H9 (cell line): ENCODE results near the gene FOXD2. TPM values are rescaled to one million over a fixed set of nuclear protein-coding genes. Genes with fewer than 3 reads are reported as not detected.

ENCODE experiments used
- DNase-seq: peaks from one replicate; pipeline ENCODE4 v3.0.0-alpha.2; 2017
- H2AFZ ChIP-seq: one replicate; pipeline ENCODE4 v1.6.1; 2013; ENCODE audit warnings: mild to moderate bottlenecking, low read length, control low read depth, moderate library complexity
- H2AK5ac ChIP-seq: 2 replicates; pipeline ENCODE4 v1.6.1; 2013; ENCODE audit warnings: low read length, control low read depth, mixed read lengths; ENCODE audit not compliant: insufficient read length
- H2BK120ac ChIP-seq: one replicate; pipeline ENCODE4 v1.6.1; 2013; ENCODE audit warnings: low read depth, mild to moderate bottlenecking, low read length, control low read depth, inconsistent platforms; ENCODE audit not compliant: poor library complexity, severe bottlenecking
- H2BK12ac ChIP-seq: 2 replicates; pipeline ENCODE4 v1.6.1; 2013; ENCODE audit warnings: low read length, control low read depth, mixed read lengths, low read depth; ENCODE audit not compliant: insufficient read length
- H2BK15ac ChIP-seq: 2 replicates; pipeline ENCODE4 v1.6.1; 2013; ENCODE audit warnings: low read depth, low read length, control low read depth
- H2BK20ac ChIP-seq: one replicate; pipeline ENCODE4 v1.6.1; 2013; ENCODE audit warnings: low read depth, mild to moderate bottlenecking, low read length, control low read depth, inconsistent platforms; ENCODE audit not compliant: poor library complexity, severe bottlenecking
- H2BK5ac ChIP-seq: 2 replicates; pipeline ENCODE4 v1.6.1; 2013; ENCODE audit warnings: low read length, control low read depth, mixed read lengths; ENCODE audit not compliant: insufficient read length
- H3K14ac ChIP-seq: 2 replicates; pipeline ENCODE4 v1.6.1; 2013; ENCODE audit warnings: low read length, control low read depth; ENCODE audit not compliant: insufficient read depth
- H3K18ac ChIP-seq: 2 replicates; pipeline ENCODE4 v1.6.1; 2013; ENCODE audit warnings: low read depth, mild to moderate bottlenecking, mixed read lengths, low read length, control low read depth; ENCODE audit not compliant: insufficient read length
- H3K23ac ChIP-seq: 2 replicates; pipeline ENCODE4 v1.6.1; 2013; ENCODE audit warnings: low read length, control low read depth, mixed read lengths, low read depth; ENCODE audit not compliant: insufficient read length
- H3K23me2 ChIP-seq: 2 replicates; pipeline ENCODE4 v1.6.1; 2013; ENCODE audit warnings: low read depth, mild to moderate bottlenecking, mixed read lengths, low read length, control low read depth; ENCODE audit not compliant: insufficient read length, poor library complexity, severe bottlenecking
- H3K27ac ChIP-seq: 2 replicates; pipeline ENCODE4 v1.5.1; 2013; ENCODE audit warnings: low read length, control low read depth, mixed read lengths, low read depth; ENCODE audit not compliant: insufficient read length
- H3K27me3 ChIP-seq: 2 replicates; pipeline ENCODE4 v1.6.1; 2013; ENCODE audit warnings: low read length, control low read depth, inconsistent platforms; ENCODE audit not compliant: insufficient read depth
- H3K4ac ChIP-seq: 2 replicates; pipeline ENCODE4 v1.6.1; 2013; ENCODE audit warnings: low read depth, mild to moderate bottlenecking, control low read depth, inconsistent platforms, low read length, moderate library complexity
- H3K4me1 ChIP-seq: 2 replicates; pipeline ENCODE4 v1.6.1; 2013; ENCODE audit warnings: low read length, control low read depth, inconsistent platforms; ENCODE audit not compliant: insufficient read depth
- H3K4me2 ChIP-seq: 2 replicates; pipeline ENCODE4 v1.6.1; 2013; ENCODE audit warnings: low read length, control low read depth, mixed read lengths; ENCODE audit not compliant: insufficient read length, insufficient read depth
- H3K56ac ChIP-seq: 2 replicates; pipeline ENCODE4 v1.6.1; 2013; ENCODE audit warnings: low read depth, mild to moderate bottlenecking, mixed read lengths, low read length, control low read depth; ENCODE audit not compliant: insufficient read length
- H3K79me1 ChIP-seq: 2 replicates; pipeline ENCODE4 v1.6.1; 2013; ENCODE audit warnings: low read depth, mild to moderate bottlenecking, moderate library complexity, low read length, control low read depth, inconsistent platforms; ENCODE audit not compliant: insufficient read depth, poor library complexity, severe bottlenecking
- H3K79me2 ChIP-seq: 2 replicates; pipeline ENCODE4 v1.6.1; 2013; ENCODE audit warnings: low read length, control low read depth, inconsistent platforms; ENCODE audit not compliant: insufficient read depth
- H3K9ac ChIP-seq: 2 replicates; pipeline ENCODE4 v1.6.1; 2013; ENCODE audit warnings: low read length, control low read depth, mixed read lengths; ENCODE audit not compliant: insufficient read length; ENCODE audit errors: extremely low read depth
- H3K9me3 ChIP-seq: one replicate; pipeline ENCODE4 v1.6.1; 2013; ENCODE audit warnings: low read depth, low read length, inconsistent platforms; ENCODE audit not compliant: control insufficient read depth
- H3T11ph ChIP-seq: one replicate; pipeline ENCODE4 v1.6.1; 2013; ENCODE audit warnings: mild to moderate bottlenecking, low read length, control low read depth, inconsistent platforms
- H4K20me1 ChIP-seq: one replicate; pipeline ENCODE4 v1.6.1; 2013; ENCODE audit not compliant: control insufficient read depth, insufficient read length, insufficient read depth
- H4K5ac ChIP-seq: 2 replicates; pipeline ENCODE4 v1.6.1; 2013; ENCODE audit warnings: low read depth, mild to moderate bottlenecking, mixed read lengths, low read length, control low read depth; ENCODE audit not compliant: insufficient read length
- H4K8ac ChIP-seq: replicated peaks from 2 replicates; pipeline ENCODE4 v1.6.1; 2013; ENCODE audit warnings: low read length, control low read depth, mixed read lengths, low read depth; ENCODE audit not compliant: insufficient read length
- H4K91ac ChIP-seq: 2 replicates; pipeline ENCODE4 v1.6.1; 2013; ENCODE audit warnings: low read depth, mild to moderate bottlenecking, moderate library complexity, mixed read lengths, low read length, control low read depth; ENCODE audit not compliant: insufficient read length
- H3K27ac Mint-ChIP-seq, 3 experiments: 2 replicates in 2 of 3; 3 replicates in 1 of 3; pipeline ENCODE4 v1.8.0; 2020 to 2021; ENCODE audit warnings: mixed read lengths in 3 of 3, mild to moderate bottlenecking in 1 of 3, moderate library complexity in 1 of 3
- H3K27me3 Mint-ChIP-seq: 2 replicates; pipeline ENCODE4 v1.8.0; 2021; ENCODE audit warnings: low read depth, mild to moderate bottlenecking, moderate library complexity, mixed read lengths
- H3K36me3 Mint-ChIP-seq, 3 experiments: 2 replicates in 2 of 3; 3 replicates in 1 of 3; pipeline ENCODE4 v1.8.0; 2020 to 2021; ENCODE audit warnings: low read depth in 3 of 3, mixed read lengths in 3 of 3; ENCODE audit not compliant: insufficient read depth in 1 of 3
- H3K4me1 Mint-ChIP-seq, 2 experiments: 2 replicates each; pipeline ENCODE4 v1.8.0; 2020; ENCODE audit warnings: mixed read lengths in 2 of 2
- H3K4me3 Mint-ChIP-seq, 2 experiments: 2 replicates in 1 of 2; 3 replicates in 1 of 2; pipeline ENCODE4 v1.8.0; 2020 to 2021; ENCODE audit warnings: mild to moderate bottlenecking in 2 of 2, mixed read lengths in 2 of 2, moderate library complexity in 1 of 2
- H3K9me3 Mint-ChIP-seq, 2 experiments: 2 replicates in 1 of 2; 3 replicates in 1 of 2; pipeline ENCODE4 v1.8.0; 2020; ENCODE audit warnings: mild to moderate bottlenecking in 2 of 2, mixed read lengths in 2 of 2, moderate library complexity in 1 of 2
- WGBS: extraction: QIAGEN DNeasy Blood & Tissue Kit; methylation state at CpG from one replicate; pipeline ENCODE4 v1.1.7; 2013; ENCODE audit warnings: missing lambda C conversion rate, low lambda C conversion rate, mixed read lengths; ENCODE audit not compliant: insufficient read length; ENCODE audit errors: extremely low coverage; 5-methylcytosine and 5-hydroxymethylcytosine counted together
- total RNA-seq: library from RNA; stranded (reverse); gene quantifications from 2 replicates; pipeline ENCODE4 v1.2.1, GENCODE V29; 2021
- TF ChIP-seq, protein P1 (sequence below): fragments of 200-600 bp; sonication (generic); conservative IDR thresholded peaks from 3 replicates; pipeline ENCODE4 v1.8.0; 2021; ENCODE audit warnings: antibody characterized with exemption, mild to moderate bottlenecking

FOXD2 gene
- total RNA-seq, 1 experiment from 2014 or later, result not detected

DNA sequence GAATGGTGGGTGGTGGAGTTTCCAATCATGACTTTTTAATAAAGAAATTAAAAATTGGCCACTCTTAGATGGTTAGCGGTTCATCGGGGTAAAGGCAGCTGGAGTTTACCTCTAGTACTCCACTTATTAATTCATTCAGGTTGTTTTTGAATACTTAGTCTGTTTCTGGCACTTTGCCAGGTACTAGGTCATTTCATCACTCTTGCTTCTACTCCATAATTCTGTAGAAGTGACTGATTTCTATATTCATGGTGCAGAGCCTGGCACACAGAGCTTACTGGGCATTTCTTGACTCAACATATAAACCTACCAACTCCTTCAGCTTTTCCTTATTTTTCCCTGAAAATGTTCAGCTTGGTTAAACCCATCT is 31.5 kb downstream of the FOXD2 start:
- no peak overlapping the region for H3K4me3 Mint-ChIP-seq
- DNase-seq, result no peak
- no peaks in the 10 kb centered on the region; a peak in 2 of 5 replicates for H3K9me3 Mint-ChIP-seq
- Histone ChIP-seq H3K4me1 (0 out of 2 replicates have a peak, but pooled peaks cover 2% of the 10 kb centered on the region), H3K23me2 (no peaks in the 10 kb centered on the region), H2AK5ac (no peak overlapping the region), H2AFZ (no peak overlapping the region), H3K18ac (no peak overlapping the region), H2BK20ac (no peak overlapping the region), H3K9ac (no peak overlapping the region), H3K79me2 (no peaks in the 10 kb centered on the region), H3K27me3 (peaks cover 3% of the 10 kb centered on the region; the same call in 1 of the 2 replicates), H2BK15ac (no peak overlapping the region), H2BK120ac (no peak overlapping the region), H3K9me3 (no peaks in the 10 kb centered on the region), H3K27ac (no peak overlapping the region), H2BK5ac (no peak overlapping the region), H3K14ac (no peak overlapping the region), H3T11ph (no peak overlapping the region), H3K79me1 (no peaks in the 10 kb centered on the region), H3K4ac (no peak overlapping the region), H3K56ac (no peak overlapping the region), H4K8ac (no peak overlapping the region), H4K5ac (no peak overlapping the region), H3K23ac (no peak overlapping the region), H4K91ac (no peak overlapping the region), H2BK12ac (no peak overlapping the region), H3K4me2 (no peak overlapping the region), H4K20me1 (no peaks in the 10 kb centered on the region)
- H3K4me1 Mint-ChIP-seq, result peaks cover 3 to 8% of the 10 kb centered on the region in 2 experiments
- 0 out of 7 replicates have a peak overlapping the region, but pooled peaks of 1 of the 3 experiments have one; percentile 69 for H3K27ac Mint-ChIP-seq
- WGBS, result no CpG with 5 or more reads among the region's 2 CpGs
- peaks cover 40% of the 10 kb centered on the region for H3K27me3 Mint-ChIP-seq
- TF ChIP-seq, protein P1, sequence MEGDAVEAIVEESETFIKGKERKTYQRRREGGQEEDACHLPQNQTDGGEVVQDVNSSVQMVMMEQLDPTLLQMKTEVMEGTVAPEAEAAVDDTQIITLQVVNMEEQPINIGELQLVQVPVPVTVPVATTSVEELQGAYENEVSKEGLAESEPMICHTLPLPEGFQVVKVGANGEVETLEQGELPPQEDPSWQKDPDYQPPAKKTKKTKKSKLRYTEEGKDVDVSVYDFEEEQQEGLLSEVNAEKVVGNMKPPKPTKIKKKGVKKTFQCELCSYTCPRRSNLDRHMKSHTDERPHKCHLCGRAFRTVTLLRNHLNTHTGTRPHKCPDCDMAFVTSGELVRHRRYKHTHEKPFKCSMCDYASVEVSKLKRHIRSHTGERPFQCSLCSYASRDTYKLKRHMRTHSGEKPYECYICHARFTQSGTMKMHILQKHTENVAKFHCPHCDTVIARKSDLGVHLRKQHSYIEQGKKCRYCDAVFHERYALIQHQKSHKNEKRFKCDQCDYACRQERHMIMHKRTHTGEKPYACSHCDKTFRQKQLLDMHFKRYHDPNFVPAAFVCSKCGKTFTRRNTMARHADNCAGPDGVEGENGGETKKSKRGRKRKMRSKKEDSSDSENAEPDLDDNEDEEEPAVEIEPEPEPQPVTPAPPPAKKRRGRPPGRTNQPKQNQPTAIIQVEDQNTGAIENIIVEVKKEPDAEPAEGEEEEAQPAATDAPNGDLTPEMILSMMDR, result no peak
- H3K36me3 Mint-ChIP-seq, result no peaks in the 10 kb centered on the region
